ENCODE data around the gene CYP2A6. TPM values are rescaled to one million over a fixed set of nuclear protein-coding genes. Genes with fewer than 3 reads are reported as not detected.
A peak's percentile ranks its signal among the peaks of the same experiment; 100 is the strongest.

CYP2A6 gene
- polyA plus RNA-seq, 1 of the 3 experiments (the other 2 are of a cell fraction), result not detected

GRCh38 chr19:40798683-40799557 lies 51.3 kb downstream of the CYP2A6 start, which contains the start of gene EGLN2 (continued):
- TF ChIP-seq ZBTB33 (IDR thresholded peaks at IDR 0.05; ENCODE audit: borderline replicate concordance, low read depth), result no peak
- TF ChIP-seq REST (IDR thresholded peaks at IDR 0.05; ENCODE audit: low read depth, low read length), result no peak

GRCh38 chr19:40797963-40798682 lies 52.1 kb downstream of the CYP2A6 start:
- peaks cover 41% of the 10 kb centered on the region for H3K79me2 ChIP-seq (ENCODE audit: insufficient read depth)
- H3K4me3 ChIP-seq (ENCODE audit: low read depth in 2 of 2, low read length in 1 of 2), result peak overlapping the region; percentile 50 to 65
- DNase-seq, result peak; percentile 77
- H3K9ac ChIP-seq, result peak overlapping the region; percentile 59
- H3K36me3 ChIP-seq (replicated peaks in 1 of 2; ENCODE audit: control insufficient read depth in 1 of 2, insufficient read depth in 2 of 2, low read length in 1 of 2), result peaks cover 18 to 20% of the 10 kb centered on the region in 2 experiments
- H3K4me2 ChIP-seq, result peak overlapping the region; percentile 84
- TF ChIP-seq POLR2AphosphoS5 (IDR thresholded peaks at IDR 0.05; ENCODE audit: low read depth, low read length) (no peak), SMC3 (IDR thresholded peaks at IDR 0.05; ENCODE audit: low read depth, low read length) (0 out of 2 replicates have a peak, but pooled peaks have one; percentile 11), RAD21 (IDR thresholded peaks at IDR 0.05; ENCODE audit: low read length) (peak; percentile 14; the same call in 1 of the 2 replicates), CTCF (IDR thresholded peaks at IDR 0.05) (peak; percentile 65), GABPA (IDR thresholded peaks at IDR 0.05; ENCODE audit: low read depth) (no peak)
- peaks cover 9% of the 10 kb centered on the region for H3F3A ChIP-seq (replicated peaks; ENCODE audit: insufficient read depth)
- ChIA-PET POLR2A (interaction anchor here (0.6 to 3.6 kb wide), 6 partner anchors 9 to 1076 kb away, joined by 4 to 31 read pairs (median 6); partner anchors contain the start of genes ACTMAP, COQ8B, ITPKC and NUMBL), CTCF (interaction anchor here (0.6 to 3.7 kb wide), 12 partner anchors 9 to 195 kb away, joined by 3 to 20 read pairs (median 6); partner anchors contain the start of genes NUMBL and RAB4B)
- H3K9me2 ChIP-seq, result no peaks in the 10 kb centered on the region
- peaks cover 28 to 34% of the 10 kb centered on the region in 2 experiments; a peak in 2 of 4 replicates for H3K4me1 ChIP-seq (ENCODE audit: control insufficient read depth in 1 of 2, insufficient read depth in 2 of 2, low read depth in 1 of 2, low read length in 1 of 2)
- H4K20me1 ChIP-seq (ENCODE audit: insufficient read depth), result peaks cover 36% of the 10 kb centered on the region
- no peaks in the 10 kb centered on the region for H3K9me3 ChIP-seq
- H2AFZ ChIP-seq (ENCODE audit: low read depth), result peak overlapping the region; percentile 83
- peak overlapping the region; percentile 84 to 89 for H3K27ac ChIP-seq (ENCODE audit: low read depth in 2 of 2, low read length in 1 of 2)
- H3K27me3 ChIP-seq (ENCODE audit: insufficient read depth), result no peaks in the 10 kb centered on the region
- 18% methylated on average over 24 of the region's 28 CpGs for WGBS (ENCODE audit: low lambda C conversion rate)

Measured in SK-N-SH (cell line).